MM.1S (cell line): ENCODE measurements around the gene ABCC1.

ENCODE experiments used
- DNase-seq: peaks from one replicate; pipeline ENCODE4 v3.0.0-alpha.2; 2015
- H2AFZ ChIP-seq: fragments of 300-600 bp; sonication (generic); 2 replicates; pipeline ENCODE4 v1.6.0; 2016; ENCODE audit warnings: antibody characterized with exemption, low read length
- H3F3A ChIP-seq: fragments of 300-600 bp; sonication (generic); 2 replicates; pipeline ENCODE4 v1.6.1; 2016; ENCODE audit warnings: mild to moderate bottlenecking, antibody characterized with exemption, low read length, moderate library complexity, mixed read lengths; ENCODE audit not compliant: insufficient read depth
- H3K27ac ChIP-seq: fragments of 300-600 bp; sonication (generic); 2 replicates; pipeline ENCODE4 v1.5.1; 2016; ENCODE audit warnings: mild to moderate bottlenecking, low read length
- H3K27me3 ChIP-seq: fragments of 300-600 bp; sonication (generic); replicated peaks from 2 replicates; pipeline ENCODE4 v1.6.0; 2016; ENCODE audit warnings: low read length; ENCODE audit not compliant: insufficient read depth
- H3K36me3 ChIP-seq: fragments of 300-600 bp; sonication (generic); replicated peaks from 2 replicates; pipeline ENCODE4 v1.6.1; 2016; ENCODE audit warnings: mild to moderate bottlenecking, low read length, mixed read lengths; ENCODE audit not compliant: insufficient read depth
- H3K4me1 ChIP-seq: fragments of 300-600 bp; sonication (generic); 2 replicates; pipeline ENCODE4 v1.6.1; 2016; ENCODE audit warnings: low read length, mixed read lengths
- H3K4me2 ChIP-seq: fragments of 300-600 bp; sonication (generic); 2 replicates; pipeline ENCODE4 v1.6.0; 2016; ENCODE audit warnings: low read depth, low read length
- H3K4me3 ChIP-seq: fragments of 300-600 bp; sonication (generic); 2 replicates; pipeline ENCODE4 v1.5.1; 2016; ENCODE audit warnings: low read length, mixed read lengths
- H3K79me2 ChIP-seq: fragments of 300-600 bp; sonication (generic); 2 replicates; pipeline ENCODE4 v1.6.1; 2016; ENCODE audit warnings: mixed run types, low read length, mixed read lengths
- H3K9ac ChIP-seq: fragments of 300-600 bp; sonication (generic); 2 replicates; pipeline ENCODE4 v1.6.1; 2016; ENCODE audit warnings: low read length, mixed read lengths
- H3K9me2 ChIP-seq: fragments of 300-600 bp; sonication (generic); replicated peaks from 2 replicates; pipeline ENCODE4 v1.6.1; 2016; ENCODE audit warnings: mild to moderate bottlenecking, low read length, mixed read lengths; ENCODE audit not compliant: insufficient read depth
- H3K9me3 ChIP-seq: fragments of 300-600 bp; sonication (generic); replicated peaks from 2 replicates; pipeline ENCODE4 v1.6.1; 2016; ENCODE audit warnings: mild to moderate bottlenecking, low read length, mixed read lengths; ENCODE audit not compliant: insufficient read depth
- H4K20me1 ChIP-seq: fragments of 300-600 bp; sonication (generic); 2 replicates; pipeline ENCODE4 v1.6.1; 2016; ENCODE audit warnings: mild to moderate bottlenecking, low read length, moderate library complexity, mixed read lengths; ENCODE audit not compliant: insufficient read depth
- EZH2 ChIP-seq: fragments of 300-600 bp; sonication (generic); optimal IDR thresholded peaks from 2 replicates; pipeline ENCODE3; 2017; ENCODE audit warnings: low read depth, mild to moderate bottlenecking, antibody characterized with exemption, low read length, mixed read lengths
- EZH2phosphoT487 ChIP-seq: fragments of 300-600 bp; sonication (generic); IDR thresholded peaks from 2 replicates; pipeline ENCODE4 v1.6.1; 2018; ENCODE audit warnings: antibody characterized with exemption, low read length
- TF ChIP-seq, protein P1 (sequence below): fragments of 300-600 bp; sonication (generic); IDR thresholded peaks from 2 replicates; pipeline ENCODE4 v1.5.1; 2016; ENCODE audit warnings: antibody characterized with exemption, low read length, mixed read lengths

Gene ABCC1

DNA sequence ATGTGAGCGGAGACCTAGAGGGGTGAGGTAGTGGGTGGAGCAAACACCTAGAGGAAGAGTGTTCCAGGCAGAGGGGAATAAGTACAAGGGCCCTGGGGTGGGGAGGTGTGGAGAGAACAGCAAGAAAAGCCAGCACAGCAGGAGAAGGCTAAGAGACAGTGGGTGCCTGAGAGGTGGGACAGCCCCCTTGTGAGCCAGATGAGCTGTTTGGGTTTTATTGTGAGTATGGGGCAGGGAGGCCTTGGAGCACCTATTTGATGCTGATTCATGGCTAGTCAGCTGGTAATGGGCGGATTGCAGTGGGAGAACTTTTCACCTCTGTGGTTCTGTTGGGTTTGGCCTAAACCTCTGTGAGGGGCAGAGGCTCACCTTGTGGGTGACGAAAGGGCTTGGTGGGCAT, 68.4 kb downstream of the ABCC1 start:
- Histone ChIP-seq H2AFZ (no peak overlapping the region), H3K4me1 (no peaks in the 10 kb centered on the region), H3K4me3 (no peak overlapping the region), H3K9ac (no peak overlapping the region), H3K36me3 (no peaks in the 10 kb centered on the region), H3K4me2 (no peak overlapping the region), H3K9me3 (no peaks in the 10 kb centered on the region), H3K79me2 (no peaks in the 10 kb centered on the region), H3K27ac (no peak overlapping the region), H3K9me2 (no peaks in the 10 kb centered on the region), H3F3A (no peaks in the 10 kb centered on the region), H3K27me3 (no peaks in the 10 kb centered on the region), H4K20me1 (no peaks in the 10 kb centered on the region)
- TF ChIP-seq, protein P1, sequence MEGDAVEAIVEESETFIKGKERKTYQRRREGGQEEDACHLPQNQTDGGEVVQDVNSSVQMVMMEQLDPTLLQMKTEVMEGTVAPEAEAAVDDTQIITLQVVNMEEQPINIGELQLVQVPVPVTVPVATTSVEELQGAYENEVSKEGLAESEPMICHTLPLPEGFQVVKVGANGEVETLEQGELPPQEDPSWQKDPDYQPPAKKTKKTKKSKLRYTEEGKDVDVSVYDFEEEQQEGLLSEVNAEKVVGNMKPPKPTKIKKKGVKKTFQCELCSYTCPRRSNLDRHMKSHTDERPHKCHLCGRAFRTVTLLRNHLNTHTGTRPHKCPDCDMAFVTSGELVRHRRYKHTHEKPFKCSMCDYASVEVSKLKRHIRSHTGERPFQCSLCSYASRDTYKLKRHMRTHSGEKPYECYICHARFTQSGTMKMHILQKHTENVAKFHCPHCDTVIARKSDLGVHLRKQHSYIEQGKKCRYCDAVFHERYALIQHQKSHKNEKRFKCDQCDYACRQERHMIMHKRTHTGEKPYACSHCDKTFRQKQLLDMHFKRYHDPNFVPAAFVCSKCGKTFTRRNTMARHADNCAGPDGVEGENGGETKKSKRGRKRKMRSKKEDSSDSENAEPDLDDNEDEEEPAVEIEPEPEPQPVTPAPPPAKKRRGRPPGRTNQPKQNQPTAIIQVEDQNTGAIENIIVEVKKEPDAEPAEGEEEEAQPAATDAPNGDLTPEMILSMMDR = no peak
- TF ChIP-seq EZH2phosphoT487 (no peak), EZH2 (no peak)
- no peak for DNase-seq

DNA sequence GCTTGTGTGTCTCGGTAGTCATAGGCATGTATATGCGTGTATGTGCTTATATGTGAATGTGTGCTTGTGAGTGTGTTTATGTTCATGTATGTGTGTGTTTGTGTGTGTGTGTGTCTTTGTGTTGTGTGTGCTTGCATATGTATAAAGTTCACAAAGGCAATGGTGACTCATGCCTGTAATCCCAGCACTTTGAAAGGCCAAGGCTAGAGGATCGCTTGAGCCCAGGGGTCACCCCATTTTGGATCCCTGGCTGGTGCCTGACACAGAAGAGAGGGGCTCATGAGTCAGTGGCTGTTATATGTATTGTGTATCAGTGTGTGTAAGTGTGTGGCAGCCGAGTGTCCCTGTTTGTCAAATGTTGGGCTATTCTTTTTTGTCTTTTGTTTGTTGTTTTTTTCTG, 69.3 kb downstream of the ABCC1 start:
- Histone ChIP-seq H2AFZ (no peak overlapping the region), H3K4me1 (no peaks in the 10 kb centered on the region), H3K4me2 (no peak overlapping the region), H3F3A (no peaks in the 10 kb centered on the region), H3K9ac (no peak overlapping the region), H3K27me3 (no peaks in the 10 kb centered on the region), H3K9me3 (no peaks in the 10 kb centered on the region), H3K27ac (no peak overlapping the region), H3K79me2 (no peaks in the 10 kb centered on the region), H3K9me2 (no peaks in the 10 kb centered on the region), H4K20me1 (no peaks in the 10 kb centered on the region), H3K36me3 (no peaks in the 10 kb centered on the region), H3K4me3 (no peak overlapping the region)
- no peak for DNase-seq
- TF ChIP-seq, protein P1 = no peak
- TF ChIP-seq EZH2 = no peak
- no peak for TF ChIP-seq EZH2phosphoT487

DNA sequence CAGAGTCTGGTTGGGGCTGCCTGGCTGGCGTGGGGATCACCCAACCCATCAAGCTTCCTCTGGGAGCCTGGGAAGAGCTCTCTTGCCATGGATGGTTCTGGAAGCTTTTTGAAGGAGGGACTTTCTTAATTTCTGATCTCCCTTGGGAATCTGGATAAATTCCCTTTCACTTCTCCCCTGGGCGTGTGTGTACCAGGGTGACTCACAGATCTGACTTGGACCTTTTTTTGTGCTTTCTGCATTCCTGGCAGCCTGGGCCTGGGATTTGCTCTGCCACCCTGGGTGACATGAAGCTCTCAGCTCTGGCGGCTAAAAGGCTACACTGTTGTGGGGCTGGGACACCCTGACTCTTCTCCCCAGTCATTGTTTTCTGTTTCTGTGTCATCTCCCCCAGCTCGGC, 70.1 kb downstream of the ABCC1 start:
- no peaks in the 10 kb centered on the region for H3K79me2 ChIP-seq
- no peaks in the 10 kb centered on the region for H3K27me3 ChIP-seq
- H3K4me3 ChIP-seq = no peak overlapping the region
- H3K4me2 ChIP-seq = no peak overlapping the region
- H4K20me1 ChIP-seq = no peaks in the 10 kb centered on the region
- TF ChIP-seq EZH2 (no peak), EZH2phosphoT487 (no peak)
- TF ChIP-seq, protein P1 = no peak
- no peak overlapping the region for H3K9ac ChIP-seq
- DNase-seq = no peak
- no peaks in the 10 kb centered on the region for H3K9me2 ChIP-seq
- no peaks in the 10 kb centered on the region for H3K36me3 ChIP-seq
- H2AFZ ChIP-seq = no peak overlapping the region
- no peaks in the 10 kb centered on the region for H3K4me1 ChIP-seq
- H3K27ac ChIP-seq = no peak overlapping the region
- H3K9me3 ChIP-seq = no peaks in the 10 kb centered on the region
- no peaks in the 10 kb centered on the region for H3F3A ChIP-seq
